Measurements from ENCODE around the gene LRP6. TPM values are rescaled to one million over a fixed set of nuclear protein-coding genes. Genes with fewer than 3 reads are reported as not detected.
"Not testable (repeated sequence)": the region's sequence is repeated elsewhere in the genome, so short reads cannot be mapped to it uniquely, and the experiment has no call there.

Gene LRP6
- total RNA-seq, 2 donors from 2014 or later = 31.2 to 32.7 TPM

- intact Hi-C loops (cut with DNase I, micrococcal nuclease) = no loop called here
- DNase-seq (no peak), ATAC-seq (no peak)
These were observed 113.2 kb downstream of the LRP6 start for GRCh38 chr12:12153596-12153995.

GRCh38 chr12:12147111-12147510 is 119.7 kb downstream of the LRP6 start:
- intact Hi-C loops (cut with DNase I, micrococcal nuclease) = no loop called here

DNA sequence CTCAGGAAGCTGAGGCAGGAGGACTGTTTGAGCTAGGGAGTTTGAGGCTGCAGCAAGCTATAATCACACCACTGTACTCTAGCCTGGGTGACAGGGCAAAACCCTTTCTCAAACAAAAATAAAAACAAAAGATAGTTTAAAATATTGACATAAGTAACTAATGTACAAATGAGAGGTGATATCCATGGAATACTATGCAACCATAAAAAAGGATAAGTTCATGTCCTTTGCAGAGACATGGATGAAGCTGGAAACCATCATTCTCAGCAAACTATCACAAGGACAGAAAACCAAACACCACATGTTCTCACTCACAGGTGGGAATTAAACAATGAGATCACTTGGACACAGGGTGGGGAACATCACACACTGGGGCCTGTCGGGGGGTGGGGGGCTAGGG is 122.3 kb downstream of the LRP6 start:
- ATAC-seq; intact Hi-C loops (cut with DNase I, micrococcal nuclease); DNase-seq: not testable (repeated sequence)

More at GRCh38 chr12:12147111-12147510, 119.7 kb downstream of the LRP6 start:
- DNase-seq (no peak), ATAC-seq (no peak)

DNA sequence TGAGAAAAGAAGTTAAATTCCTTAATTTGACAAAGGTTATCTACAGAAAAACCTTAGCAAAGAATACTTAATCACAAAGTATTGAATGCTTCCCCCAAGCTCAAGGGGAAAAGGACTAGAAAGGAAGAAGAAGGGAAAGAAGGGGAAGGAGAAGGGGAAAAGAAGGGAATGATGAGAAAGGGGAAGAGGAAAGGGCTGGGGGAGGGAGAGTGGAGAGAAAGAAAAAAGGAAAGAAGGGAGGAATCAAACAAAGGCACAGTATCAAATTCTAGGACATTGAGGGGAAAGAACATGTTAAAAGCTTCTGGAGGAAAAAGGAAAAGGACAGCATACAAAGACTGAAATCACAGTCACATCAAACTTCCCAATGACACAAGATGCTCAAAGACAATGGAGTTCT is 125.8 kb downstream of the LRP6 start:
- no peak for ATAC-seq
- no peak for DNase-seq
- intact Hi-C loops (cut with DNase I, micrococcal nuclease) = no loop called here

- ATAC-seq (no peak), DNase-seq (no peak)
- intact Hi-C loops (cut with DNase I, micrococcal nuclease) = no loop called here
These were observed 128.4 kb downstream of the LRP6 start for GRCh38 chr12:12138203-12139154.

DNA sequence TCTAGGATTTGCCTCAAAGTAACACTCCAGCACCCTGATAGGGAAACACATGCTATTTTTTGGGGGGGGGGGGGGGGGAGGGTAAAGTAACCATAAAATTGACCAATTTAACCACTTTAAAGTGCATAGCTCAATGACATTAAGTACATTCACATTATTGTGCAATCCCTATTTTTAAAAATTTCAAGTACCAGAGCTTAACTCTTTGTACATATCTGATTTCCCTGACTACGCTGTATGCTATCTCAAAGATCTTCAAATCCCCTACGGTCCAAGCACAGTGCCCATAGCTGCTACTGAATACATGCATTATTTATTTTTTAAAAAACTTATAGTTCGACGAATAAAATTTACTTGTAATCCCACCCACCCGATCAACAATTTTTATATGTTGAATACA is 133.1 kb downstream of the LRP6 start:
- DNase-seq = no peak
- intact Hi-C loops (cut with DNase I, micrococcal nuclease) = no loop called here
- ATAC-seq = no peak

GRCh38 chr12:12133259-12133658 is 133.6 kb downstream of the LRP6 start:
- intact Hi-C loops (cut with DNase I, micrococcal nuclease) = no loop called here
- DNase-seq (no peak), ATAC-seq (no peak)

DNA sequence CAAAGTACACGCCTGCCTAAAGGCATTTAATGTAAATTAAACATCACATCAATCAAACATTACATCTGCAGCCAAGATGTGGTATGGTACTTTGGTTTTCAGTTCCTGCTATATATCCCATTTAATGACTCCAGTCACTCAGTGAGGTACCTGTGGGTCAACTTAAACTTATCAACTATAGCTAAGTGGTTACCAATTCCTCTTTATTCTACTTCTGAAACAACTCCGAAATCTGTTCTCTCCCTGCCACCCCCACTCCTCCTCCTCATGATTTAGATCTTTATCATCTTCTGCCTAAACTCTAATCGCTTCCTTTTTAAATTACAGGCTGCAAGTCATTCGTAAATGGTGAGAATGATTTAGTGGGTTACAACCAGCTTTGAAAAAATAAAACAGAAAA is 138.2 kb downstream of the LRP6 start:
- DNase-seq (no peak), ATAC-seq (peak; percentile 34)
- intact Hi-C loops (cut with DNase I, micrococcal nuclease) = no loop called here

GRCh38 chr12:12127304-12127703 is 139.5 kb downstream of the LRP6 start:
- DNase-seq (no peak), ATAC-seq (no peak)
- intact Hi-C loops (cut with DNase I, micrococcal nuclease) = no loop called here

DNA sequence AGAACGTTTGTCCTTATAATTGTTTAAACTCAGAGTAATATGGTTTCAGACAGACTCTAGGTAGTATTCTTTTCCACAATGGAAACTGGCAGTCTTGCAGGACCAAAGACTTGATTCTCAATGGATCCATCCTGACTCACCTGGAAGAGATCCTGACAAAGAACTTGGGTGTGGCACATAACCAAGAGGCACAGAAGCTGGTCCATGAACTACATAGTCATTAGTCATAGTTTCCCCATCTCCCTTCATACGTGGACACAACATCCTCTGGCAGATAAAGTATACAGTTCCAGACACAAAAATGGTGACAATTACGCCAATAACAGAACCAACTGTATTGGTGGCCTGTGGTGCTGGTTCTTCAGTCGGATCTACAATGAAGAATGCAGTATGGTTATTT is 140.3 kb downstream of the LRP6 start:
- no peak for DNase-seq
- no peak for ATAC-seq
- intact Hi-C loops (cut with DNase I, micrococcal nuclease) = no loop called here

GRCh38 chr12:12123036-12123604 is 143.7 kb downstream of the LRP6 start:
- no peak for DNase-seq
- intact Hi-C loops (cut with DNase I, micrococcal nuclease) = no loop called here
- ATAC-seq = no peak

DNA sequence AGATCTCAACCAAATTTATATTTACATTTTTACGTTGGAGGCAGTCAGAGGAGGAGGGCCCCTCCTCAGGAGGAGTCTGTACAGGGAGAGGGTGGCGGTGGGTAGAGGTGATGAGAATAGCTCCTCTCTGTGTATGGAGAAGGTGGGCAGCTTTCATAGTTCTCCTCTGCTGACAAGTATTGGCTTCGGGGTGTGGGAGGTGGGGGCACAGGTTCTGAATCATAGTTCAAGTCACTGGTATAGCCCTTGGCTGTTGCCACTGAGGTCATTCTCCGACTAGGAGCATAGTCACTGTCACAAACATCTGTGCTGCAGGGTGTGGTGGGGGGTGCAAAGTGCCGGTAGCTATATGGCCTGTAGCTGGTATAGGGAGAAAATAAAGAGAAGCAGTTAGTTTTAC is 145.8 kb downstream of the LRP6 start:
- ATAC-seq (no peak), DNase-seq (no peak)
- intact Hi-C loops (cut with DNase I, micrococcal nuclease) = no loop called here

- intact Hi-C loops (cut with DNase I, micrococcal nuclease) = no loop called here
- peak; percentile 65 for ATAC-seq
- DNase-seq = no peak
These were observed 150.2 kb downstream of the LRP6 start for GRCh38 chr12:12116677-12117076.

DNA sequence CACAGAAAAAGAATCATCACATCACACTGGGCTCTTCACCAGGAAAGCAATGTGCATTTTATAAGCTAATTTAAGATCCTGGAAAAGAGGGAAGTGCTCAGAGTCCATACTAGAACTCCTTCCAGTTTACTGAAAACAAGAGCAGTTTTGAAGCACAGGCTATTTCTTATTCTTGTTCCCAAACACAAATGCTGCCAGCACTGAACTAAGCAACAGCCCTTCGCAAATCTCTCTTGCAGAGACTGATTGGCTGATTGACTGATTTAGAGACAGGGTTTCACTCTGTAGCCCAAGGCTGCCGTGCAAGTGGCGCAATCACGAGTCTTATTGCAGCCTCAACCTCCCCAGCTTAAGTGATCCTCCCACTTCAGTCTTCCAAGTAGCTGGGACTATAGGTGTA is 151.3 kb downstream of the LRP6 start:
- intact Hi-C loops (cut with DNase I, micrococcal nuclease) = no loop called here
- ATAC-seq = peak; percentile 21
- no peak for DNase-seq

DNA sequence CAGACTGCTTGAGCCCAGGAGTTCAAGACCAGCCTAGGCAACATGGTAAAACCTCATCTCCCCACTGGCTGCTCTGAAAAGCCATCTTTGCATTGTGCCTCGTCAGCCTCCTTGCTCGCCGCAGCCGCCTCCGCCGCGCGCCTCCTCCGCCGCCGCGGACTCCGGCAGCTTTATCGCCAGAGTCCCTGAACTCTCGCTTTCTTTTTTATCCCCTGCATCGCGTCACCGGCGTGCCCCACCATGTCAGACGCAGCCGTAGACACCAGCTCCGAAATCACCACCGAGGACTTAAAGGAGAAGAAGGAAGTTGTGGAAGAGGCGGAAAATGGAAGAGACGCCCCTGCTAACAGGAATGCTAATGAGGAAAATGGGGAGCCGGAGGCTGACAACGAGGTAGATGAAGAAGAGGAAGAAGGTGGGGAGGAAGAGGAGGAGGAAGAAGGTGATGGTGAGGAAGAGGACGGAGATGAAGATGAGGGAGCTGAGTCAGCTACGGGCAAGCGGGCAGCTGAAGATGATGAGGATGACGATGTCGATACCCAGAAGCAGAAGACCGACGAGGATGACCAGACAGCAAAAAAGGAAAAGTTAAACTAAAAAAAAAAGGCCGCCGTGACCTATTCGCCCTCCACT is 155.8 kb downstream of the LRP6 start:
- DNase-seq; intact Hi-C loops (cut with DNase I, micrococcal nuclease); ATAC-seq: not testable (repeated sequence)

DNA sequence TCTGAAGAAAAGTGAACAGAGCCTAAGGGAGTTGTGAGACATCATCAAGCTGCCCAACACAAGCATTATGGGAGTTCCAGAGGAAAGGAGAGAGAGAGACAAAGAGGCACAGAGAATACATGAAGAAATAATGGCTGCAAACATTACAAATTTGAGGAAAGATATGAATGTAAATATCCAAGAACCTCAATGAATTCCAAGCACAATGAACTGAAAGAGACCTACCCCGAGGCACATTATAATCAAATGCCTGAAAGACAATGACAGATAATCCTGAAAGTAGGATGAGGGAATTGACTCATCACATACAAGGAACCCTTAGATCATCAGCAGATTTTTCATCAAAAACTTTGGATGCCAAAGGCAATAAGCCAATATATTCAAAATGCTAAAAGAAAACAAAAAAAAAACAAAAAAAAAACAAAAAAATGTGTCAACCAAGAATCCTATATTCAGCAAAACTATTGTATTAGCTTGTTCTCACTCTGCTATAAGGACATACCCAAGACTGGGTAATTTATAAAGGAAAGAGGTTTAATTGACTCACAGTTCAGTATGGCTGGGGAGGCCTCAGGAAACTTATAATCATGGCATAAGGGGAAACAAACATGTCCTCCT is 158.3 kb downstream of the LRP6 start:
- ATAC-seq = no peak
- DNase-seq = no peak
- intact Hi-C loops (cut with DNase I, micrococcal nuclease) = no loop called here

- peak; percentile 40 for ATAC-seq
- no peak for DNase-seq
- intact Hi-C loops (cut with DNase I, micrococcal nuclease) = no loop called here
These were observed 159.2 kb downstream of the LRP6 start for GRCh38 chr12:12107678-12108077.

DNA sequence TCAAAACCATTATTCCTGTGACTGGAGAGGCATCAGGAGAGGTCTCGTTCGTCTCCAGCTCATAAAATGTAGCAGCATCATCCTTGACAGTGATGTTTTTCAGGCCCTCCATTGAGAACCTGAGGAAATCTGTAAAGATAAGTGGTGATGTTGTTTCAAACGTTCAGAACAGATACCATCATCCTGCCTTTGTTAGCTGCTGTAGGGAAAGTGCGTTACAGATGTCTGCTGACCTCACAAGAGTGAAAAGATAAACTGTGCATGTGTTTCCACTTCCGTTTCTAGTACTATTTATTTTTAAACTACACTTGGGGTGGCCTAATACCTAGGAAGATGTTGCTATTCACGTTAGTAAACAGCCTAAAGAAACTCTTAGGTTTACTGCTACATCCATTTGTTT is 167.7 kb downstream of the LRP6 start:
- intact Hi-C loops (cut with DNase I, micrococcal nuclease) = no loop called here
- ATAC-seq (no peak), DNase-seq (no peak)

- ATAC-seq (no peak), DNase-seq (no peak)
- intact Hi-C loops (cut with DNase I, micrococcal nuclease) = no loop called here
These were observed 168.2 kb downstream of the LRP6 start for GRCh38 chr12:12098691-12099015.
